SK-N-SH (cell line): ENCODE data around the gene CPTP. TPM values are rescaled to one million over a fixed set of nuclear protein-coding genes. Genes with fewer than 3 reads are reported as not detected.

Source experiments
- CTCF ChIP-seq: fragments of 200-600 bp; sonication (generic); IDR thresholded peaks from 2 replicates; pipeline ENCODE4 v1.6.1; 2017; ENCODE audit warnings: antibody characterized with exemption, mild to moderate bottlenecking, moderate library complexity
- EZH2phosphoT487 ChIP-seq: fragments of 200-600 bp; sonication (generic); IDR thresholded peaks from 2 replicates; pipeline ENCODE4 v1.6.1; 2017; ENCODE audit warnings: low read depth, mixed run types, mild to moderate bottlenecking, antibody characterized with exemption, moderate library complexity, borderline replicate concordance
- FOSL2 ChIP-seq: IDR thresholded peaks from 2 replicates; pipeline ENCODE4 v1.4.0; 2012; ENCODE audit warnings: low read depth, mild to moderate bottlenecking, moderate library complexity, borderline replicate concordance
- FOXJ3 ChIP-seq: sonication (generic); formaldehyde crosslinking; IDR thresholded peaks from 2 replicates; pipeline ENCODE4 v1.5.1; 2020; ENCODE audit warnings: mild to moderate bottlenecking, missing genetic modification reagents
- GABPA ChIP-seq: IDR thresholded peaks from 2 replicates; pipeline ENCODE4 v1.4.0; 2012; ENCODE audit warnings: low read depth, mild to moderate bottlenecking
- GATA2 ChIP-seq: sonication (generic); formaldehyde crosslinking; IDR thresholded peaks from 2 replicates; pipeline ENCODE4 v1.5.0; 2020; ENCODE audit warnings: mild to moderate bottlenecking, missing genetic modification reagents
- IRF3 ChIP-seq: fragments of 150-350 bp; IDR thresholded peaks from 2 replicates; pipeline ENCODE4 v1.6.1; 2016; ENCODE audit warnings: mild to moderate bottlenecking, low read depth, low read length
- JUND ChIP-seq: IDR thresholded peaks from 2 replicates; pipeline ENCODE4 v1.4.0; 2012
- MAX ChIP-seq: IDR thresholded peaks from 2 replicates; pipeline ENCODE4 v1.4.0; 2012; ENCODE audit warnings: low read depth
- MXI1 ChIP-seq: IDR thresholded peaks from 2 replicates; pipeline ENCODE4 v1.6.1; 2012; ENCODE audit warnings: mild to moderate bottlenecking, low read depth, low read length, improper control_type of control experiment
- RAD21 ChIP-seq: IDR thresholded peaks from 2 replicates; pipeline ENCODE4 v1.6.1; 2012; ENCODE audit warnings: mild to moderate bottlenecking, low read length
- REST ChIP-seq: IDR thresholded peaks from 2 replicates; pipeline ENCODE4 v1.6.1; 2012; ENCODE audit warnings: mild to moderate bottlenecking, low read depth, low read length, moderate library complexity
- SIN3A ChIP-seq: IDR thresholded peaks from 2 replicates; pipeline ENCODE4 v1.6.1; 2012; ENCODE audit warnings: low read depth, mild to moderate bottlenecking, low read length, moderate library complexity, borderline replicate concordance
- TCF12 ChIP-seq: IDR thresholded peaks from 2 replicates; pipeline ENCODE4 v1.4.0; 2012
- TEAD4 ChIP-seq: IDR thresholded peaks from 2 replicates; pipeline ENCODE4 v1.4.0; 2012; ENCODE audit warnings: mild to moderate bottlenecking, borderline replicate concordance; ENCODE audit not compliant: insufficient read depth
- USF2 ChIP-seq: fragments of 150-350 bp; IDR thresholded peaks from 2 replicates; pipeline ENCODE4 v1.6.1; 2017; ENCODE audit warnings: antibody characterized with exemption, low read length, low read depth, borderline replicate concordance
- YY1 ChIP-seq: IDR thresholded peaks from 2 replicates; pipeline ENCODE4 v1.4.0; 2012; ENCODE audit warnings: low read depth, mild to moderate bottlenecking
- polyA plus RNA-seq, 3 experiments: library from polyadenylated mRNA; depleted of rRNA; stranded (reverse); fragments of >200 nt; gene quantifications; 2 replicates each; pipeline ENCODE4 v1.2.3, GENCODE V29; 2012

The CPTP gene
- polyA plus RNA-seq, 1 of the 3 experiments (the other 2 are of a cell fraction), result 13.4 TPM

GRCh38 chr1:1360506-1361169 is 36.0 kb downstream of the CPTP start (continued):
- TF ChIP-seq CTCF, result no peak
- TF ChIP-seq USF2, result no peak
- no peak for TF ChIP-seq FOXJ3
- no peak; the same call in 1 of the 2 replicates for TF ChIP-seq JUND
- peak; percentile 22; the same call in 1 of the 2 replicates for TF ChIP-seq REST
- TF ChIP-seq IRF3, result no peak
- TF ChIP-seq MXI1, result no peak
- no peak for TF ChIP-seq YY1
- TF ChIP-seq FOSL2, result peak; percentile 90; the same call in 1 of the 2 replicates
- TF ChIP-seq RAD21, result no peak
- TF ChIP-seq MAX, result peak; percentile 53; the same call in 1 of the 2 replicates
- no peak for TF ChIP-seq EZH2phosphoT487
- TF ChIP-seq TCF12, result peak; percentile 68
- TF ChIP-seq GABPA, result no peak
- TF ChIP-seq SIN3A, result peak; percentile 44; the same call in 1 of the 2 replicates
- peak; percentile 85 for TF ChIP-seq TEAD4
- no peak for TF ChIP-seq GATA2
